DND-41 (cell line): ENCODE measurements around the gene VTI1A.

Source experiments
- ATAC-seq: fragments of 200-7000 bp; cut with Tn5 transposase; 3 replicates; pipeline ENCODE4 v1.9.1; 2021; ENCODE audit warnings: low read depth; ENCODE audit not compliant: insufficient read depth
- DNase-seq: peaks from one replicate; pipeline ENCODE4 v3.0.0-alpha.2; 2020
- H2AFZ ChIP-seq: 2 replicates; pipeline ENCODE4 v1.6.0; 2012; ENCODE audit warnings: low read depth, low read length
- H3K27ac ChIP-seq: 2 replicates; pipeline ENCODE4 v1.5.1; 2012; ENCODE audit warnings: low read length, inconsistent platforms
- H3K27me3 ChIP-seq: fragments of 200-600 bp; sonication (generic); 2 replicates; pipeline ENCODE4 v1.6.0; 2012; ENCODE audit warnings: low read length, mild to moderate bottlenecking, inconsistent platforms; ENCODE audit not compliant: insufficient read depth, poor library complexity
- H3K36me3 ChIP-seq: 2 replicates; pipeline ENCODE4 v1.5.1; 2012; ENCODE audit warnings: low read length, inconsistent platforms; ENCODE audit not compliant: insufficient read depth
- H3K4me1 ChIP-seq: 2 replicates; pipeline ENCODE4 v1.5.1; 2012; ENCODE audit warnings: mild to moderate bottlenecking, low read length; ENCODE audit not compliant: insufficient read depth
- H3K4me2 ChIP-seq: 2 replicates; pipeline ENCODE4 v1.6.0; 2012; ENCODE audit warnings: mild to moderate bottlenecking, moderate library complexity, low read length, inconsistent platforms; ENCODE audit not compliant: insufficient read depth
- H3K4me3 ChIP-seq, 2 experiments: fragments of 200-600 bp in 1 of 2; shearing (Covaris generic) in 1 of 2; 2 replicates each; pipeline ENCODE4 v1.5.1; 2012 to 2016; ENCODE audit warnings: inconsistent platforms in 2 of 2, low read length in 2 of 2, mild to moderate bottlenecking in 2 of 2, low read depth in 1 of 2, moderate library complexity in 1 of 2
- H3K79me2 ChIP-seq: 2 replicates; pipeline ENCODE4 v1.6.0; 2012; ENCODE audit warnings: low read length, inconsistent platforms; ENCODE audit not compliant: insufficient read depth
- H3K9ac ChIP-seq: 2 replicates; pipeline ENCODE4 v1.6.0; 2012; ENCODE audit warnings: low read depth, mild to moderate bottlenecking, inconsistent platforms, low read length, moderate library complexity
- H3K9me3 ChIP-seq: 2 replicates; pipeline ENCODE4 v1.5.1; 2012; ENCODE audit warnings: low read length, moderate library complexity, mild to moderate bottlenecking, inconsistent platforms; ENCODE audit not compliant: insufficient read depth, severe bottlenecking
- H4K20me1 ChIP-seq: 2 replicates; pipeline ENCODE4 v1.6.0; 2012; ENCODE audit warnings: low read length; ENCODE audit not compliant: insufficient read depth
- EZH2 ChIP-seq: IDR thresholded peaks from 3 replicates; pipeline ENCODE4 v1.6.1; 2012; ENCODE audit warnings: borderline replicate concordance, low read depth, mild to moderate bottlenecking, moderate library complexity, low read length, inconsistent platforms; ENCODE audit not compliant: severe bottlenecking
- TF ChIP-seq, protein P1 (sequence below): IDR thresholded peaks from 2 replicates; pipeline ENCODE4 v1.5.1; 2012; ENCODE audit warnings: borderline replicate concordance, low read length, moderate library complexity, mild to moderate bottlenecking; ENCODE audit not compliant: poor library complexity, severe bottlenecking; ENCODE audit errors: extremely low read depth

VTI1A gene

GRCh38 chr10:112807013-112807412 is 360.0 kb downstream of the VTI1A start:
- Histone ChIP-seq H3K4me2 (no peak overlapping the region), H3K9me3 (no peaks in the 10 kb centered on the region), H3K27me3 (no peaks in the 10 kb centered on the region), H3K79me2 (no peaks in the 10 kb centered on the region), H2AFZ (no peak overlapping the region), H3K27ac (no peak overlapping the region), H3K4me3 (no peak overlapping the region), H3K9ac (no peak overlapping the region), H3K36me3 (0 out of 2 replicates have a peak, but pooled peaks cover 3% of the 10 kb centered on the region), H4K20me1 (no peaks in the 10 kb centered on the region), H3K4me1 (no peaks in the 10 kb centered on the region)
- DNase-seq = no peak
- ATAC-seq = no peak
- TF ChIP-seq, protein P1, sequence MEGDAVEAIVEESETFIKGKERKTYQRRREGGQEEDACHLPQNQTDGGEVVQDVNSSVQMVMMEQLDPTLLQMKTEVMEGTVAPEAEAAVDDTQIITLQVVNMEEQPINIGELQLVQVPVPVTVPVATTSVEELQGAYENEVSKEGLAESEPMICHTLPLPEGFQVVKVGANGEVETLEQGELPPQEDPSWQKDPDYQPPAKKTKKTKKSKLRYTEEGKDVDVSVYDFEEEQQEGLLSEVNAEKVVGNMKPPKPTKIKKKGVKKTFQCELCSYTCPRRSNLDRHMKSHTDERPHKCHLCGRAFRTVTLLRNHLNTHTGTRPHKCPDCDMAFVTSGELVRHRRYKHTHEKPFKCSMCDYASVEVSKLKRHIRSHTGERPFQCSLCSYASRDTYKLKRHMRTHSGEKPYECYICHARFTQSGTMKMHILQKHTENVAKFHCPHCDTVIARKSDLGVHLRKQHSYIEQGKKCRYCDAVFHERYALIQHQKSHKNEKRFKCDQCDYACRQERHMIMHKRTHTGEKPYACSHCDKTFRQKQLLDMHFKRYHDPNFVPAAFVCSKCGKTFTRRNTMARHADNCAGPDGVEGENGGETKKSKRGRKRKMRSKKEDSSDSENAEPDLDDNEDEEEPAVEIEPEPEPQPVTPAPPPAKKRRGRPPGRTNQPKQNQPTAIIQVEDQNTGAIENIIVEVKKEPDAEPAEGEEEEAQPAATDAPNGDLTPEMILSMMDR = no peak
- TF ChIP-seq EZH2 = no peak

DNA sequence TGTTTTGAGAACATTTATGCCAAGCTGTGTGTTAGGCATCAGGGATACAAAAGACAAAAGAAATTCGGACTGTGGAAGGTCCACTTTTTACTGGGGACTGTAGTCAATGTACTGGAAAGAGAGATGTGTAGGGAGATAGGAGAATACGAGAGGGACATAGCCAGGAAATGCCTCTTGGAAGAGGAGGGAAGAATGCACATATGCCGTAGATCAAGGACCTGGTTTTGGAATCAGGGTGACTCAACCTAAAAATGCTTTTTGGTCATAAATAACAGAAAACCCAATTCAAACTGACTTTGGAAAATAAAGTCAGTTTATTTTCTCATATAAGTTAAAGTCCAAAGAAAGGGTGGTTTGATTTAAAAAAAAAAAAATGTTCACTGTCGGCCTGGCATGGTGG is 362.7 kb downstream of the VTI1A start:
- Histone ChIP-seq H2AFZ (no peak overlapping the region), H3K9me3 (no peaks in the 10 kb centered on the region), H3K4me3 (no peak overlapping the region), H3K4me2 (no peak overlapping the region), H3K79me2 (no peaks in the 10 kb centered on the region), H3K9ac (no peak overlapping the region), H4K20me1 (no peaks in the 10 kb centered on the region), H3K36me3 (0 out of 2 replicates have a peak, but pooled peaks cover 3% of the 10 kb centered on the region), H3K27me3 (no peaks in the 10 kb centered on the region), H3K4me1 (no peaks in the 10 kb centered on the region), H3K27ac (no peak overlapping the region)
- ATAC-seq = no peak
- TF ChIP-seq, protein P1 = no peak
- TF ChIP-seq EZH2 = no peak
- DNase-seq = no peak

DNA sequence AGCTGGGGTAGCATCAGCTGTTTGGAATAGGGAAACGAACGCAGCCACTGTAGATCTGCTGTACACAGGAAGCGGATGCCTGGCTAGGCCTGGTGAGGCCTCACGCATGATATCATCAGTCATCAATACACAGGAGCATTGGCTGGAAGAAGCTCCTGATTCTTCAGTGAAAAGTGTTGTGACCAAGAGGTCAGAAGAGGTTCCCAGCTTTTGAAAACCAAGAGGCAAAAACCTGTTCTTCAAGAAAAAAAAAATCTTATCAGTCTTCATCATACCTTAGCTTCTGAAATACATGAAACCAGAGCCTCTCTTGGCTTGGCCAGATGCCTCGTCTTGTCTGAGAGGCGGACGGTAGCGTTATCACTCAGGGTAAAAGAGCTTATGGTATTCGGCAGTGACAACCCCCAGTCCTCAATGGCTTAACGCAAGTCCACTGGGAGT is 363.7 kb downstream of the VTI1A start:
- Histone ChIP-seq H3K27me3 (no peaks in the 10 kb centered on the region), H3K36me3 (0 out of 2 replicates have a peak, but pooled peaks cover 3% of the 10 kb centered on the region), H3K79me2 (no peaks in the 10 kb centered on the region), H3K27ac (no peak overlapping the region), H4K20me1 (no peaks in the 10 kb centered on the region), H3K4me2 (no peak overlapping the region), H3K4me3 (no peak overlapping the region), H3K9ac (no peak overlapping the region), H3K9me3 (no peaks in the 10 kb centered on the region), H3K4me1 (no peaks in the 10 kb centered on the region), H2AFZ (no peak overlapping the region)
- ATAC-seq (no peak), DNase-seq (no peak)
- no peak for TF ChIP-seq EZH2
- TF ChIP-seq, protein P1 = no peak
